GM18511 (cell line): ENCODE results near the gene CKAP2.
"Not testable (repeated sequence)": the region's sequence is repeated elsewhere in the genome, so short reads cannot be mapped to it uniquely, and the experiment has no call there.

ENCODE experiments used
- ATAC-seq: cut with Tn5 transposase; IDR thresholded peaks from one replicate; pipeline ENCODE4 v1.9.1; 2021; ENCODE audit warnings: mild to moderate bottlenecking, moderate library complexity; ENCODE audit not compliant: unreplicated experiment

Gene CKAP2

GRCh38 chr13:52454820-52455676 is at the start of gene CKAP2:
TSS of gene CKAP2 (plus strand) at chr13:52455478. CDS start at chr13:52455557, 79 bp downstream.
- peak; percentile 79 for ATAC-seq

- ATAC-seq = peak; percentile 51
These were observed 49.3 kb upstream of the CKAP2 start, which contains the start of gene THSD1 for GRCh38 chr13:52405767-52406494. TSS of gene THSD1 (minus strand) at chr13:52406172. CDS start at chr13:52402600, 3,572 bp downstream.

DNA sequence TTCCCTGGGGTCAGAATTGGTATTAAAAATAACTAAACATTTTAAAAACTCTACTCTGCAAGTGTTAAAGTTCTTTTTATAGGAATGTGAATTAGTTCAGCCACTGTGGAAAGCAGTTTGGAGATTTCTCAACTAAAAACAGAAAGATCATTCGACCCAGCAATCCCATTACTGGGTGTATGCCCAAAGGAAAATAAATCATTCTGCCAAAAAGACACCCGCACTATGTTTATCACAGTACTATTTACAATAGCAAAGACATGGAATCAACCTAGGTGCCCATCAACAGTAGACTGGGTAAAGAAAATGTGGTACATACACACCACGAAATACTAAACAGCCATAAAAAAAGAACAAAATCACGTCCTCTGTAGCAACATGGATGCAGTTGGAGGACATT is 48.6 kb upstream of the CKAP2 start:
- ATAC-seq = no peak

DNA sequence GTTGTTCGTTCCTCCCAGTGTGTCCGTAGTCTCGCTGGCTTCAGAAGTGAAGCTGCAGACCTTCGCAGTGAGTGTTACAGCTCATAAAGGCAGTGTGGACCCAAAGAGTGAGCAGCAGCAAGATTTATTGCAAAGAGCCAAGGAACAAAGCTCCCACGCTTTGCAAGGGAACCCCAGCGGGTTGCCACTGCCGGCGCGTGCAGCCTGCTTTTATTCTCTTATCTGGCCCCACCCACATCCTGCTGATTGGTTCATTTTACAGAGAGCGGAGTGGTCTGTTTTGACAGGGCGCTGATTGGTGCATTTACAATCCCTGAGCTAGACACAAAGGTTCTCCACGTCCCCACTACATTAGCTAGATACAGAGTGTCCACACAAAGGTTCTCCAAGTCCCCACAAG is 47.8 kb upstream of the CKAP2 start:
- ATAC-seq = not testable (repeated sequence)

GRCh38 chr13:52408071-52408658 is 47.1 kb upstream of the CKAP2 start:
- ATAC-seq = not testable (repeated sequence)

- ATAC-seq = peak; percentile 94
These were observed 43.6 kb upstream of the CKAP2 start for GRCh38 chr13:52411629-52412028.

GRCh38 chr13:52412128-52412527 is 43.1 kb upstream of the CKAP2 start:
- no peak for ATAC-seq

DNA sequence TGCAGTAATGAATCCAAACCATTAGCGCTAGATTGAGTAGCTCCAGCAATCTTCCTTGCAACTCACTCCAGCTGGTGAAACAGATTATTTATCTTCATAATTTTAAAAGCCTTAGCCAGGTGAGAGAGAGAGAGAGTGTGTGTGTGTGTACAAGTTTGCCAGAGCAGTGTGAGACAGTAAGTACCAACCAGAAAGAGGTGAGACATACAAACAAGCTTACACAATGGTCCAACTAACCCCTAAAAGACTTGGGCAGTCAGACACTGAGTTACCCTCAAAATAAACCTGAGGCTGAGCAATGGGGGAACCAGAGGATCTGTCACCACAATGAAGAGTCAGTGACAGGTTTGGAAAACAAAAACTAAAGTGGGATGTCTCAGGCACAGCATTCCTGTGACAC is 41.2 kb upstream of the CKAP2 start:
- no peak for ATAC-seq

GRCh38 chr13:52414963-52415362 is 40.3 kb upstream of the CKAP2 start:
- no peak for ATAC-seq

- ATAC-seq = no peak
These were observed 36.2 kb upstream of the CKAP2 start for GRCh38 chr13:52419080-52419479.

GRCh38 chr13:52421216-52421615 is 34.1 kb upstream of the CKAP2 start:
- no peak for ATAC-seq

- no peak for ATAC-seq
These were observed 27.0 kb upstream of the CKAP2 start for GRCh38 chr13:52428295-52428694.

DNA sequence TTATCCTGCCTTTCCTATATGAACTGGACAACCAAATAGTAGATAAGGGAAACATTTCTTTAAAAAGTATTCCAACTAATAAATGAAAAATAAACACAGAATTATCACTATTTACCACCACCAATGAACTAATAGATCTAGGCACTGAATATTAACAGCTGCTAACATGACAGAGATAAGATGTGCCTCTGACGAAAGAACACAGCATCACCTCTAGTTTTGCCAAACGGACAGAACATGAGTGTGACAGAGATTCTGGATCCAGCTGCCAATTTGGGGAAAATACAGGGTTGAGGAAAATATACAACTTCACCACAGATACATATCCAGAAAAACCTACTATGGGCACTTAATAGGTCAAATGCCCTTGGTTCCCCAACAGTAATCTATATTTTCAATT is 22.8 kb upstream of the CKAP2 start:
- ATAC-seq = no peak

GRCh38 chr13:52446265-52446664 is 9.0 kb upstream of the CKAP2 start:
- ATAC-seq = no peak

- no peak for ATAC-seq
These were observed 7.9 kb upstream of the CKAP2 start for GRCh38 chr13:52447354-52447753.

DNA sequence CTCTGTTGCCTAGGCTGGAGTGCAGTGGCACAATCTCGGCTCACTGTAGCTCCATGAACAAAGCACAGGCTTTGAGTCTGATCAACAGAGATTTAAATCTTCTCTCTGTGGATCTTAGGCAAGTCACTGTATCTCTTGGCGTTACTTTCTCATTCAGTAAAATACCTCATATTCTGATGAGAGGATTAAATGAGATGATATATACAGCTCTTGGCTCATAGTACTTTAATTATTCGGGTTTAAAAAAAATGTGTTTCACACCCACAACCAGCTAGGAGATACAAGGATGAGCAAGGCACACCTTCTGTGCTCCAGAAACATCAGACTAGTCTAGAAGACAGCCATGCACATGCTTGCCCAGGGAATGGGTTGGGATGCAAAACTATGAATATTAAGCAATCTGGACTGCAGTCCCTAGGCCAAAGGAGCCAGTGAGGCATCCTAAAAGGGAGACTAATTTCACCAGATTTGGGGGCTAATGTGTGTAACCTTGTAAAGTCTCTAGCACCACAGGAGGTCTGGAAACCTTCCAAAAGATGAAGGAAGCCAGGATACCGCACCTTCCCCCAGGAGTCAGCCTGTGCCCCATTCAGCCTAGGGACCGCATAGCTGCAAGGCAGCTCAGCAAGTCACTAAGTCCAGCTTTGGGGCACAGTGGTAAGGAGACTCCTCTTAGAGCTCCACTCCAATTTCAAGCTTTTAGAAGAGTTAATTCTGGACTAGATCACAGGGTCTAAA is 7.3 kb upstream of the CKAP2 start:
- ATAC-seq = no peak

GRCh38 chr13:52449331-52450011 is 5.8 kb upstream of the CKAP2 start:
- no peak for ATAC-seq

- ATAC-seq = peak; percentile 68
These were observed 5.1 kb upstream of the CKAP2 start, which contains the start of gene VPS36 for GRCh38 chr13:52450012-52450792. TSS of gene VPS36 (minus strand) at chr13:52450634. CDS start at chr13:52450594, 40 bp downstream.

DNA sequence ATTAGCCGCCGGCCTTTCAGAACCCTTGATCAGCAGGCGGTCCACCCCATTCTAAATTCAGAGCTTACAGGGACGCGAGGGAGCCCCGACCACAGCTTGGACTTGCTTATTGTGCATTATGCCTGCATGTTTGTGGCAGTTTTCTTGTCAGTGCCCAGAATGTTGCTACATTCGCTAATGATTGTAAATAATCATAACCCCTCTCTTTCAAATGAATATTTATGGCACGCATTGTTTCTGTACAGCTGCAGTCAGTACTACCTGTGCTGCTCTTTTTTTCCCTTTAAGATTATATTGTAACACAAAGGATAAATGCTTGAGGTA is 4.5 kb upstream of the CKAP2 start:
- no peak for ATAC-seq
